AG04449 (cell line): ENCODE results near the gene CSNK2A2.

Experiments
- CTCF ChIA-PET: fragments of 350-600 bp; formaldehyde crosslinking; extraction: SDS; loops from one replicate; lab custom pipeline; 2021; ENCODE audit warnings: antibody characterized with exemption; lab: Yijun Ruan, JAX
- POLR2A ChIA-PET: fragments of 400-600, 350-600 bp; formaldehyde crosslinking; extraction: SDS; loops from one replicate; lab custom pipeline; 2020; ENCODE audit warnings: antibody characterized with exemption, inconsistent platforms; lab: Yijun Ruan, JAX
- DNase-seq: peaks from one replicate; pipeline ENCODE4 v3.0.0-alpha.2; 2010; ENCODE audit warnings: low read depth, low spot score
- H3K4me3 ChIP-seq: 2 replicates; pipeline ENCODE4 v1.5.1; 2011; ENCODE audit warnings: low read depth, mild to moderate bottlenecking, control low read depth, low read length
- CTCF ChIP-seq: IDR thresholded peaks from one replicate; pipeline ENCODE4 v1.5.1; 2011; ENCODE audit warnings: mild to moderate bottlenecking, moderate library complexity, low read length, control low read depth, inconsistent platforms; ENCODE audit not compliant: insufficient read depth; ENCODE audit errors: missing control alignments

The CSNK2A2 gene

GRCh38 chr16:58177353-58177710, 20.6 kb downstream of the CSNK2A2 start:
- CTCF ChIA-PET = interaction anchor here (1.1 to 1.2 kb wide), 2 partner anchors 16 to 21 kb away, joined by 3 to 4 read pairs; no protein-coding TSS in a partner anchor
- POLR2A ChIA-PET = no interaction called here
- H3K4me3 ChIP-seq = no peak overlapping the region
- TF ChIP-seq CTCF = no peak
- DNase-seq = no peak

- no peak overlapping the region for H3K4me3 ChIP-seq
- ChIA-PET CTCF (interaction anchor here (1.1 to 1.2 kb wide), 2 partner anchors 17 to 22 kb away, joined by 3 to 4 read pairs; no protein-coding TSS in a partner anchor), POLR2A (no interaction called here)
- no peak for TF ChIP-seq CTCF
- DNase-seq = no peak
Measured at GRCh38 chr16:58176608-58177352, 21.1 kb downstream of the CSNK2A2 start.

DNA sequence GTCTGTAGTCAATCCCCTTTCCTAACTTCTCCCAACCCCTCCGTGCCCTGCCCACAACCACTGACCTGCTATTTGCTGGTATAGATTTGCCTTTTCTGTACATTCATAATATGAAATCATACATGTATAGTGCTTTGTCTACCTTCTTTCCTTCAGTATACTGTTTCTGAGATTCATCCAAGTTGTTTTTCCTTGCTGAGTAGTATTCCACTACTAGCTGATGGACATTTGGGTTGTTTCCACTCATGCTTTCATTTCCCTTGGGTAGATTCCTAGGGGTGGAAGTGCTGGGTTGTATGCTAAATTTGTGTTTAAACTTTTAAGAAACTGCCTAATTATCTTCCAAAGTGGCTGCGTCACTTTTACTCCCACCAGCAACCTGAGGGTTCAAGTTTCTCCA, 27.7 kb downstream of the CSNK2A2 start:
- no peak for TF ChIP-seq CTCF
- no peak for DNase-seq
- no peak overlapping the region for H3K4me3 ChIP-seq
- POLR2A ChIA-PET = no interaction called here
- CTCF ChIA-PET = interaction anchor here (1.3 kb wide), 1 partner anchor 48 kb away, joined by 4 read pairs; no protein-coding TSS in a partner anchor

GRCh38 chr16:58160855-58161254, 37.1 kb downstream of the CSNK2A2 start:
- no peak for DNase-seq
- ChIA-PET CTCF (interaction anchor here (0.6 kb wide), 1 partner anchor 539 kb away, joined by 4 read pairs; no protein-coding TSS in a partner anchor), POLR2A (no interaction called here)
- no peak overlapping the region for H3K4me3 ChIP-seq
- TF ChIP-seq CTCF = no peak

DNA sequence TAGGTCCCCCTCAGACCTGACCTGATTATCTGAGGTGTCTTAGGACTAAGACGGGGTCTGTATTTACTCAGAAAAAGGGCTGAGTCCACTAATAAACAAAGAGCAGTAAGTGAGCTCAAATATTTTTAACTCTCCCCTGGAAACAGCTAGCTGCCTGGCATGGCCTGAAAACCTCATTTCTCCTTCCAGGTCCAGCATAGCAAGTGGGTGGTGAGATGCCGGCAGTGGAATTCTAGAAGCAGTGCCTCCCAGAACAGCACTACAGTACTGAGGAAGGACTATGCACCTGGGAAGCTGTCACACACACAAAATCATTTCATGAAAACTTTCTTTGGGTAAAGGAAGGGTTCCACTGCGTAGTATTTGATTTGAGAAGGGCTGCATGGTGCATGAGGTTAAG, 39.2 kb downstream of the CSNK2A2 start:
- ChIA-PET CTCF (no interaction called here), POLR2A (no interaction called here)
- H3K4me3 ChIP-seq = no peak overlapping the region
- no peak for TF ChIP-seq CTCF
- DNase-seq = no peak

- no peak for DNase-seq
- no peak for TF ChIP-seq CTCF
- no peak overlapping the region for H3K4me3 ChIP-seq
- CTCF ChIA-PET = no interaction called here
- POLR2A ChIA-PET = no interaction called here
Measured at GRCh38 chr16:58157951-58158540, 39.9 kb downstream of the CSNK2A2 start.
